HEK293 (cell line): ENCODE data around the gene CNEP1R1.

ENCODE experiments used
- CTCF ChIA-PET: fragments of 350-600 bp; formaldehyde crosslinking; extraction: SDS; loops from one replicate; lab custom pipeline; 2021; ENCODE audit warnings: antibody characterized with exemption; lab: Yijun Ruan, JAX
- POLR2A ChIA-PET: fragments of 300-600 bp; formaldehyde crosslinking; extraction: SDS; loops from one replicate; lab custom pipeline; 2020; ENCODE audit warnings: antibody characterized with exemption, inconsistent platforms; lab: Yijun Ruan, JAX
- H3K27ac ChIP-seq: fragments of 200-500 bp; sonication (Bioruptor generic); 2 replicates; pipeline ENCODE4 v1.5.1; 2014; ENCODE audit warnings: low read depth, low read length, control low read depth, inconsistent platforms; ENCODE audit errors: extremely low read depth
- H3K36me3 ChIP-seq, 2 experiments: fragments of 200-500 bp in 1 of 2; sonication (Bioruptor generic) in 1 of 2; 1 replicate in 1 of 2; 2 replicates in 1 of 2; pipeline ENCODE4 v1.5.1; 2014 to 2017; ENCODE audit warnings: inconsistent platforms in 2 of 2, low read length in 2 of 2; ENCODE audit not compliant: control insufficient read depth in 2 of 2, insufficient read depth in 1 of 2
- H3K4me1 ChIP-seq: fragments of 200-500 bp; sonication (Bioruptor generic); 2 replicates; pipeline ENCODE4 v1.5.1; 2014; ENCODE audit warnings: mild to moderate bottlenecking, low read length, inconsistent platforms; ENCODE audit not compliant: control insufficient read depth, insufficient read depth
- H3K4me3 ChIP-seq: 2 replicates; pipeline ENCODE4 v1.5.1; 2011; ENCODE audit warnings: low read depth, mild to moderate bottlenecking, control low read depth, low read length, moderate library complexity
- H3K9me3 ChIP-seq: fragments of 200-500 bp; sonication (Bioruptor generic); 2 replicates; pipeline ENCODE4 v1.5.1; 2014; ENCODE audit warnings: low read depth, low read length, inconsistent platforms; ENCODE audit not compliant: control insufficient read depth, insufficient read depth
- IKZF3 ChIP-seq: fragments of 450-650 bp; IDR thresholded peaks from 2 replicates; pipeline ENCODE4 v1.5.0; 2018; ENCODE audit warnings: missing biosample characterization, mild to moderate bottlenecking, missing genetic modification characterization, moderate library complexity
- KLF16 ChIP-seq: fragments of 450-650 bp; formaldehyde crosslinking; IDR thresholded peaks from 2 replicates; pipeline ENCODE4 v1.5.1; 2017; ENCODE audit warnings: missing biosample characterization, missing genetic modification characterization
- SALL2 ChIP-seq: fragments of 450-650 bp; formaldehyde crosslinking; IDR thresholded peaks from 2 replicates; pipeline ENCODE4 v1.5.0; 2017; ENCODE audit warnings: missing biosample characterization, mild to moderate bottlenecking, missing genetic modification characterization, borderline replicate concordance
- SP3 ChIP-seq: fragments of 450-650 bp; formaldehyde crosslinking; IDR thresholded peaks from 2 replicates; pipeline ENCODE4 v1.5.1; 2016; ENCODE audit warnings: missing biosample characterization, missing genetic modification characterization
- ZFP69B ChIP-seq: fragments of 450-650 bp; formaldehyde crosslinking; IDR thresholded peaks from 2 replicates; pipeline ENCODE4 v1.5.1; 2016; ENCODE audit warnings: missing biosample characterization, missing genetic modification characterization
- ZNF121 ChIP-seq: fragments of 450-650 bp; formaldehyde crosslinking; IDR thresholded peaks from 2 replicates; pipeline ENCODE4 v1.5.1; 2016; ENCODE audit warnings: missing biosample characterization, missing genetic modification characterization
- ZNF16 ChIP-seq: fragments of 450-650 bp; formaldehyde crosslinking; IDR thresholded peaks from 2 replicates; pipeline ENCODE4 v1.5.1; 2016; ENCODE audit warnings: low read depth, missing biosample characterization, missing genetic modification characterization
- ZNF302 ChIP-seq: fragments of 450-650 bp; formaldehyde crosslinking; IDR thresholded peaks from 2 replicates; pipeline ENCODE4 v1.5.1; 2016; ENCODE audit warnings: missing biosample characterization, missing genetic modification characterization, low read depth
- ZNF311 ChIP-seq: fragments of 450-650 bp; formaldehyde crosslinking; IDR thresholded peaks from 2 replicates; pipeline ENCODE4 v1.5.1; 2017; ENCODE audit warnings: missing biosample characterization, missing genetic modification characterization, borderline replicate concordance
- ZNF335 ChIP-seq: fragments of 450-650 bp; formaldehyde crosslinking; conservative IDR thresholded peaks from 2 replicates; pipeline ENCODE4 v1.5.1; 2016; ENCODE audit warnings: missing biosample characterization, missing genetic modification characterization
- ZNF341 ChIP-seq: fragments of 450-650 bp; formaldehyde crosslinking; IDR thresholded peaks from 2 replicates; pipeline ENCODE4; 2016; ENCODE audit warnings: low read depth, missing biosample characterization, missing genetic modification characterization
- ZNF350 ChIP-seq: fragments of 450-650 bp; formaldehyde crosslinking; IDR thresholded peaks from 2 replicates; pipeline ENCODE4 v1.5.0; 2017; ENCODE audit warnings: missing biosample characterization, mild to moderate bottlenecking, missing genetic modification characterization
- ZNF366 ChIP-seq: fragments of 450-650 bp; formaldehyde crosslinking; conservative IDR thresholded peaks from 2 replicates; pipeline ENCODE4 v1.5.1; 2016; ENCODE audit warnings: missing biosample characterization, missing genetic modification characterization
- ZNF561 ChIP-seq: fragments of 450-650 bp; IDR thresholded peaks from 2 replicates; pipeline ENCODE4 v1.5.1; 2018; ENCODE audit warnings: missing biosample characterization, missing genetic modification characterization, borderline replicate concordance
- ZNF621 ChIP-seq: fragments of 450-650 bp; formaldehyde crosslinking; IDR thresholded peaks from 2 replicates; pipeline ENCODE4 v1.5.1; 2017; ENCODE audit warnings: missing biosample characterization, missing genetic modification characterization
- ZNF654 ChIP-seq: fragments of 450-650 bp; formaldehyde crosslinking; IDR thresholded peaks from 2 replicates; pipeline ENCODE4 v1.5.1; 2016; ENCODE audit warnings: low read depth, missing biosample characterization, missing genetic modification characterization
- ZNF660 ChIP-seq: fragments of 450-650 bp; IDR thresholded peaks from 2 replicates; pipeline ENCODE4 v1.5.1; 2018; ENCODE audit warnings: missing biosample characterization, mild to moderate bottlenecking, missing genetic modification characterization
- ZNF830 ChIP-seq: fragments of 450-650 bp; IDR thresholded peaks from 2 replicates; pipeline ENCODE4 v1.5.0; 2018; ENCODE audit warnings: missing biosample characterization, missing genetic modification characterization, low read depth, mild to moderate bottlenecking, moderate library complexity
- ZNF837 ChIP-seq: fragments of 450-650 bp; formaldehyde crosslinking; IDR thresholded peaks from 2 replicates; pipeline ENCODE4 v1.5.1; 2016; ENCODE audit warnings: missing biosample characterization, missing genetic modification characterization
- ZSCAN30 ChIP-seq: fragments of 450-650 bp; IDR thresholded peaks from 2 replicates; pipeline ENCODE4 v1.5.1; 2018; ENCODE audit warnings: missing biosample characterization, mild to moderate bottlenecking, missing genetic modification characterization, moderate library complexity
- TF ChIP-seq, protein P1 (sequence below): fragments of 450-650 bp; formaldehyde crosslinking; IDR thresholded peaks from 2 replicates; pipeline ENCODE4 v1.5.1; 2017; ENCODE audit warnings: missing biosample characterization, missing genetic modification characterization
- TF ChIP-seq, protein P2 (sequence below): fragments of 450-650 bp; formaldehyde crosslinking; IDR thresholded peaks from 2 replicates; pipeline ENCODE4 v1.5.1; 2016; ENCODE audit warnings: missing biosample characterization, missing genetic modification characterization
- TF ChIP-seq, protein P3 (sequence below): fragments of 450-650 bp; formaldehyde crosslinking; IDR thresholded peaks from 2 replicates; pipeline ENCODE4 v1.5.1; 2017; ENCODE audit warnings: missing biosample characterization, missing genetic modification characterization
- TF ChIP-seq, protein P4 (sequence below): fragments of 450-650 bp; formaldehyde crosslinking; IDR thresholded peaks from 2 replicates; pipeline ENCODE4 v1.5.1; 2016; ENCODE audit warnings: missing biosample characterization, missing genetic modification characterization

CNEP1R1 gene

DNA sequence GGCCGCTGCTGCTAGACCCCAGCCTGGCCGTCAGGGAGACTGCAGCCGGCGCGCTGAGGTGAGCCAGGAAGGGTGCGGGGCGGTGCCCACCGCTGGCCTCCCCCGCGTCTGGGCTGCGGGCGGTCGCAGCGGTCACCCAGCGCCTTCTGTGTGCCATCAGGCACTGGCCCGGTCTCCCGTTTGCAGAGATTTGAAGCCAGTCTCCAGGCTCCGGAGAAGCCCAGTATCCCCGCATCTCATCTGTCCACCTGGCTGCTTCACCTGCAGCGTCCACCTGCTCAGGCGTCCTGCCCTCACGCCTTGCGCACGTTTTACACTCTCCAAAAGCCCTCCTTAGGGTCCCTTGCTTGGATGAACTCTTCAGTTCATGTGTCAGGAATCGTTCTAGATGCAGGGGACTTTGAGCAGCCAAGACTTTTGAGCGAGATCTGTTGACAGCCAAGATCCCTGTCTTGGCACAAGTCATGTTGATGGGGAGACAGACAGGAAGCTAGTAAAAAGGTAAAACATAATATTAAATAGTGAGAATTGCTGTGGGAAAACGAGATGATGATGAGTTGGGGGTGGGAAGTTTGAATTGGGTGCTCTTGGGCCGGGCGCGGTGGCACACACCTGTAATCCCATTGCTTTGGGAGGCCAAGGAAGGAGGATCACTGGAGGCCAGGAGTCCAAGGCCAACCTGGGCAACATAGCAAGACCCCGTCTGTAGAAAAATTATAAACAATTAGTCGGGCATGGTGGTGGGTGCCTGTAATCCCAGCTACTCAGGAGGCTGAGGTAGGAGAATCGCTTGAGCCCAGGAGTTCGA, 41.7 kb downstream of the CNEP1R1 start:
- ChIA-PET POLR2A (interaction anchor here (0.6 to 1.6 kb wide), 13 partner anchors 10 to 1642 kb away, joined by 3 to 14 read pairs (median 4); partner anchors contain the start of genes CNEP1R1 and TENT4B), CTCF (interaction anchor here (0.5 to 5.0 kb wide), 14 partner anchors 12 to 443 kb away, joined by 3 to 70 read pairs (median 4); partner anchors contain the start of gene CNEP1R1)
- TF ChIP-seq KLF16 (tag by site-specific recombination) (no peak), ZNF302 (no peak), ZNF121 (peak; percentile 94), ZNF561 (tag by site-specific recombination) (peak; percentile 72; the same call in 1 of the 2 replicates), ZNF660 (peak; percentile 29; the same call in 1 of the 2 replicates), ZNF621 (tag by site-specific recombination) (no peak), SALL2 (tag by site-specific recombination) (no peak), ZSCAN30 (tag by site-specific recombination) (peak; percentile 31; the same call in 1 of the 2 replicates), ZNF335 (tag by site-specific recombination) (peak; percentile 86), ZFP69B (tag by site-specific recombination) (no peak)
- Histone ChIP-seq H3K27ac (peak overlapping the region; percentile 97; the same call in 1 of the 2 replicates), H3K9me3 (no peaks in the 10 kb centered on the region), H3K4me3 (peak overlapping the region; percentile 98), H3K36me3 (peaks cover 7 to 40% of the 10 kb centered on the region in 2 experiments; a peak in 2 of 3 replicates), H3K4me1 (no peaks in the 10 kb centered on the region)

DNA sequence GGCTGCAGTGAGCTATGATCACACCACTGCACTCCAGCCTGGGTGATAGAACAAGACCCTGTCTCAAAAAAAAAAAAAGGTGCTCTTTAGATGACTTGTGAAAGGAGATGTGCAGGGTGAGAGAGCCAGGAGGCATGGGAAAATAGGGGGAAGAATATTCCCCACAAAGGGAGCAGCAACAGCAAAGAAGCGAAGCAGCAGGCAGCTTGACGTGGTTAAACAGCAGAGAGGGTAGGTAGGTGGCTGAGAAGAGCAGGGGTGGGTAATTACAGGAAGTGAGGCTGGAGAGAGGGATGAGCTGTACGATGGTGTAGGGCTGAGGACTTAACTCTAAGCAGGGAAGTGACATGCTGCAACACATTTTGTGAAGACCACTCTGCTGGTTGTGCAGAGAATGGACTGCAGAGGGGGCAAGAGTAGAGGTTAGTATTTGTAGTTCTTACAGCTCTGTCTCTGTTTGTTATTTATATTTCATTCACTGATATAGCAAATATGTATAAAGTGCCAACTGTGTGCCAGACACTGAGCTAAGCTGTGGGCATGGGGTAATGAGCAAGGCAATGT, 42.3 kb downstream of the CNEP1R1 start:
- Histone ChIP-seq H3K27ac (no peak overlapping the region), H3K9me3 (no peaks in the 10 kb centered on the region), H3K36me3 (peaks cover 7 to 45% of the 10 kb centered on the region in 2 experiments; a peak in 2 of 3 replicates), H3K4me3 (no peak overlapping the region), H3K4me1 (no peaks in the 10 kb centered on the region)
- POLR2A ChIA-PET: interaction anchor here (1.0 to 1.5 kb wide), 3 partner anchors 42 to 135 kb away, joined by 3 to 5 read pairs (median 3); partner anchors contain the start of gene CNEP1R1
- CTCF ChIA-PET: interaction anchor here (0.5 to 5.0 kb wide), 12 partner anchors 11 to 442 kb away, joined by 3 to 70 read pairs (median 4); partner anchors contain the start of gene CNEP1R1
- TF ChIP-seq ZNF311 (no peak), SP3 (tag by site-specific recombination) (no peak), ZFP69B (tag by site-specific recombination) (no peak), ZNF341 (peak; percentile 41; the same call in 1 of the 2 replicates), ZNF366 (tag by site-specific recombination) (peak; percentile 65; the same call in 1 of the 2 replicates), ZNF830 (no peak), IKZF3 (no peak), ZNF837 (tag by site-specific recombination) (no peak), ZNF350 (tag by site-specific recombination) (no peak), ZNF654 (tag by site-specific recombination) (peak; percentile 37), ZNF16 (no peak)
- TF ChIP-seq, protein P1, sequence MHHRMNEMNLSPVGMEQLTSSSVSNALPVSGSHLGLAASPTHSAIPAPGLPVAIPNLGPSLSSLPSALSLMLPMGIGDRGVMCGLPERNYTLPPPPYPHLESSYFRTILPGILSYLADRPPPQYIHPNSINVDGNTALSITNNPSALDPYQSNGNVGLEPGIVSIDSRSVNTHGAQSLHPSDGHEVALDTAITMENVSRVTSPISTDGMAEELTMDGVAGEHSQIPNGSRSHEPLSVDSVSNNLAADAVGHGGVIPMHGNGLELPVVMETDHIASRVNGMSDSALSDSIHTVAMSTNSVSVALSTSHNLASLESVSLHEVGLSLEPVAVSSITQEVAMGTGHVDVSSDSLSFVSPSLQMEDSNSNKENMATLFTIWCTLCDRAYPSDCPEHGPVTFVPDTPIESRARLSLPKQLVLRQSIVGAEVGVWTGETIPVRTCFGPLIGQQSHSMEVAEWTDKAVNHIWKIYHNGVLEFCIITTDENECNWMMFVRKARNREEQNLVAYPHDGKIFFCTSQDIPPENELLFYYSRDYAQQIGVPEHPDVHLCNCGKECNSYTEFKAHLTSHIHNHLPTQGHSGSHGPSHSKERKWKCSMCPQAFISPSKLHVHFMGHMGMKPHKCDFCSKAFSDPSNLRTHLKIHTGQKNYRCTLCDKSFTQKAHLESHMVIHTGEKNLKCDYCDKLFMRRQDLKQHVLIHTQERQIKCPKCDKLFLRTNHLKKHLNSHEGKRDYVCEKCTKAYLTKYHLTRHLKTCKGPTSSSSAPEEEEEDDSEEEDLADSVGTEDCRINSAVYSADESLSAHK: no peak
- TF ChIP-seq, protein P2, sequence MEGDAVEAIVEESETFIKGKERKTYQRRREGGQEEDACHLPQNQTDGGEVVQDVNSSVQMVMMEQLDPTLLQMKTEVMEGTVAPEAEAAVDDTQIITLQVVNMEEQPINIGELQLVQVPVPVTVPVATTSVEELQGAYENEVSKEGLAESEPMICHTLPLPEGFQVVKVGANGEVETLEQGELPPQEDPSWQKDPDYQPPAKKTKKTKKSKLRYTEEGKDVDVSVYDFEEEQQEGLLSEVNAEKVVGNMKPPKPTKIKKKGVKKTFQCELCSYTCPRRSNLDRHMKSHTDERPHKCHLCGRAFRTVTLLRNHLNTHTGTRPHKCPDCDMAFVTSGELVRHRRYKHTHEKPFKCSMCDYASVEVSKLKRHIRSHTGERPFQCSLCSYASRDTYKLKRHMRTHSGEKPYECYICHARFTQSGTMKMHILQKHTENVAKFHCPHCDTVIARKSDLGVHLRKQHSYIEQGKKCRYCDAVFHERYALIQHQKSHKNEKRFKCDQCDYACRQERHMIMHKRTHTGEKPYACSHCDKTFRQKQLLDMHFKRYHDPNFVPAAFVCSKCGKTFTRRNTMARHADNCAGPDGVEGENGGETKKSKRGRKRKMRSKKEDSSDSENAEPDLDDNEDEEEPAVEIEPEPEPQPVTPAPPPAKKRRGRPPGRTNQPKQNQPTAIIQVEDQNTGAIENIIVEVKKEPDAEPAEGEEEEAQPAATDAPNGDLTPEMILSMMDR: peak; percentile 51; the same call in 1 of the 2 replicates
- TF ChIP-seq, protein P3, sequence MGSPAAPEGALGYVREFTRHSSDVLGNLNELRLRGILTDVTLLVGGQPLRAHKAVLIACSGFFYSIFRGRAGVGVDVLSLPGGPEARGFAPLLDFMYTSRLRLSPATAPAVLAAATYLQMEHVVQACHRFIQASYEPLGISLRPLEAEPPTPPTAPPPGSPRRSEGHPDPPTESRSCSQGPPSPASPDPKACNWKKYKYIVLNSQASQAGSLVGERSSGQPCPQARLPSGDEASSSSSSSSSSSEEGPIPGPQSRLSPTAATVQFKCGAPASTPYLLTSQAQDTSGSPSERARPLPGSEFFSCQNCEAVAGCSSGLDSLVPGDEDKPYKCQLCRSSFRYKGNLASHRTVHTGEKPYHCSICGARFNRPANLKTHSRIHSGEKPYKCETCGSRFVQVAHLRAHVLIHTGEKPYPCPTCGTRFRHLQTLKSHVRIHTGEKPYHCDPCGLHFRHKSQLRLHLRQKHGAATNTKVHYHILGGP: no peak
- TF ChIP-seq, protein P4, sequence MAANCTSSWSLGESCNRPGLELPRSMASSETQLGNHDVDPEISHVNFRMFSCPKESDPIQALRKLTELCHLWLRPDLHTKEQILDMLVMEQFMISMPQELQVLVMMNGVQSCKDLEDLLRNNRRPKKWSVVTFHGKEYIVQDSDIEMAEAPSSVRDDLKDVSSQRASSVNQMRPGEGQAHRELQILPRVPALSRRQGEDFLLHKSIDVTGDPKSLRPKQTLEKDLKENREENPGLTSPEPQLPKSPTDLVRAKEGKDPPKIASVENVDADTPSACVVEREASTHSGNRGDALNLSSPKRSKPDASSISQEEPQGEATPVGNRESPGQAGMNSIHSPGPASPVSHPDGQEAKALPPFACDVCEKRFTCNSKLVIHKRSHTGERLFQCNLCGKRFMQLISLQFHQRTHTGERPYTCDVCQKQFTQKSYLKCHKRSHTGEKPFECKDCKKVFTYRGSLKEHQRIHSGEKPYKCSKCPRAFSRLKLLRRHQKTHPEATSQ (tag by site-specific recombination): no peak
